GM23338 (cell line): ENCODE data around the gene DIP2B. TPM values are rescaled to one million over a fixed set of nuclear protein-coding genes. Genes with fewer than 3 reads are reported as not detected.
A peak's percentile ranks its signal among the peaks of the same experiment; 100 is the strongest.

Experiments used
- ATAC-seq: fragments of 200-7000 bp; cut with Tn5 transposase; 3 replicates; pipeline ENCODE4 v1.9.1; 2020
- DNase-seq: peaks from one replicate; pipeline ENCODE4 v3.0.0-alpha.2; 2015; ENCODE audit warnings: low spot score
- H2AFZ ChIP-seq: fragments of 200-600 bp; sonication (generic); 2 replicates; pipeline ENCODE4 v1.8.0; 2016; ENCODE audit warnings: antibody characterized with exemption, mild to moderate bottlenecking, moderate library complexity
- H3F3A ChIP-seq: fragments of 200-600 bp; sonication (generic); replicated peaks from 2 replicates; pipeline ENCODE4 v1.8.0; 2017; ENCODE audit warnings: antibody characterized with exemption, mixed run types, low read depth
- H3K27ac ChIP-seq: fragments of 200-600 bp; sonication (generic); 2 replicates; pipeline ENCODE4 v1.6.1; 2016; ENCODE audit warnings: low read depth
- H3K27me3 ChIP-seq: fragments of 200-600 bp; sonication (generic); 2 replicates; pipeline ENCODE4 v1.8.0; 2016; ENCODE audit warnings: mild to moderate bottlenecking, mixed run types, moderate library complexity; ENCODE audit not compliant: insufficient read depth
- H3K36me3 ChIP-seq: fragments of 200-600 bp; sonication (generic); 2 replicates; pipeline ENCODE4 v1.8.0; 2016; ENCODE audit warnings: mild to moderate bottlenecking; ENCODE audit not compliant: insufficient read depth
- H3K4me1 ChIP-seq: fragments of 200-600 bp; sonication (generic); 2 replicates; pipeline ENCODE4 v1.8.0; 2016; ENCODE audit warnings: mild to moderate bottlenecking, moderate library complexity; ENCODE audit not compliant: insufficient read depth
- H3K4me2 ChIP-seq: fragments of 200-600 bp; sonication (generic); 2 replicates; pipeline ENCODE4 v1.7.1; 2017; ENCODE audit warnings: mixed run types
- H3K4me3 ChIP-seq: fragments of 200-600 bp; sonication (generic); 2 replicates; pipeline ENCODE4 v1.6.1; 2016; ENCODE audit warnings: mixed run types
- H3K79me2 ChIP-seq: fragments of 200-600 bp; sonication (generic); replicated peaks from 2 replicates; pipeline ENCODE4 v1.8.0; 2017; ENCODE audit warnings: mild to moderate bottlenecking; ENCODE audit not compliant: insufficient read depth
- H3K9me2 ChIP-seq: fragments of 200-600 bp; sonication (generic); 2 replicates; pipeline ENCODE4 v1.8.0; 2017; ENCODE audit not compliant: insufficient read depth
- H4K20me1 ChIP-seq: fragments of 200-600 bp; sonication (generic); replicated peaks from 2 replicates; pipeline ENCODE4 v1.8.0; 2017; ENCODE audit warnings: mild to moderate bottlenecking; ENCODE audit not compliant: insufficient read depth
- H3K27ac Mint-ChIP-seq: 2 replicates; pipeline ENCODE4 v1.8.0; 2020; ENCODE audit warnings: inconsistent platforms, mild to moderate bottlenecking, moderate library complexity, mixed read lengths
- H3K27me3 Mint-ChIP-seq: 3 replicates; pipeline ENCODE4 v1.8.0; 2022; ENCODE audit warnings: low read depth, mild to moderate bottlenecking, moderate library complexity, mixed read lengths, inconsistent platforms; ENCODE audit not compliant: insufficient read depth, poor library complexity
- H3K36me3 Mint-ChIP-seq: 3 replicates; pipeline ENCODE4 v1.8.0; 2021; ENCODE audit warnings: low read depth, mild to moderate bottlenecking, inconsistent platforms, moderate library complexity, mixed read lengths
- H3K4me1 Mint-ChIP-seq: 3 replicates; pipeline ENCODE4 v1.8.0; 2020; ENCODE audit warnings: mild to moderate bottlenecking, inconsistent platforms, mixed read lengths
- H3K4me3 Mint-ChIP-seq: 3 replicates; pipeline ENCODE4 v1.8.0; 2021; ENCODE audit warnings: moderate library complexity, mild to moderate bottlenecking, inconsistent platforms, mixed read lengths
- H3K9me3 Mint-ChIP-seq: 3 replicates; pipeline ENCODE4 v1.8.0; 2020; ENCODE audit warnings: moderate library complexity, mild to moderate bottlenecking, inconsistent platforms, mixed read lengths
- CTCF ChIP-seq, 2 experiments: fragments of 200-600 bp in 1 of 2; sonication (generic) in 1 of 2; conservative IDR thresholded peaks; 2 replicates each; pipeline versions ENCODE4 v1.5.1 to v1.6.1; 2016 to 2017; ENCODE audit warnings: antibody characterized with exemption in 2 of 2, low read depth in 2 of 2, mild to moderate bottlenecking in 2 of 2, moderate library complexity in 1 of 2
- EZH2phosphoT487 ChIP-seq: fragments of 200-600 bp; sonication (generic); IDR thresholded peaks from one replicate; pipeline ENCODE4 v1.8.1; 2018; ENCODE audit warnings: antibody characterized with exemption; ENCODE audit not compliant: unreplicated experiment
- NANOG ChIP-seq: IDR thresholded peaks from 2 replicates; pipeline ENCODE4 v1.6.1; 2016; ENCODE audit warnings: antibody characterized with exemption, borderline replicate concordance
- REST ChIP-seq: IDR thresholded peaks from one replicate; pipeline ENCODE4 v1.6.1; 2018; ENCODE audit warnings: antibody characterized with exemption; ENCODE audit not compliant: unreplicated experiment
- STAT1 ChIP-seq: IDR thresholded peaks from one replicate; pipeline ENCODE4 v1.6.1; 2016; ENCODE audit warnings: antibody characterized with exemption; ENCODE audit not compliant: unreplicated experiment
- ZNF114 ChIP-seq: fragments of 250-450 bp; sonication (Bioruptor Pico); IDR thresholded peaks from 2 replicates; pipeline ENCODE4 v1.5.0; 2020; ENCODE audit warnings: mild to moderate bottlenecking, moderate library complexity
- ZNF462 ChIP-seq: fragments of 250-450 bp; sonication (Bioruptor Pico); IDR thresholded peaks from 2 replicates; pipeline ENCODE4 v1.5.0; 2020; ENCODE audit warnings: mild to moderate bottlenecking, moderate library complexity
- polyA plus RNA-seq: library from polyadenylated mRNA; unstranded; fragments of >200 nt; fragmentation: Nextera tagmentation; extraction: Ambion mirVana; gene quantifications from 2 replicates; pipeline ENCODE4 v1.2.1, GENCODE V29; 2016
- total RNA-seq: library from RNA; depleted of rRNA; stranded (reverse); fragments of >200 nt; shearing (Covaris generic); gene quantifications from 2 replicates; pipeline ENCODE4 v1.2.3, GENCODE V29; 2014

The DIP2B gene
- total and polyA plus RNA-seq, 2 experiments from 2014 or later = 8.0 to 36.4 TPM

GRCh38 chr12:50527359-50527726 is 22.6 kb downstream of the DIP2B start (continued):
- no peak for TF ChIP-seq CTCF (conservative IDR thresholded peaks at IDR 0.05; ENCODE audit: low read depth in 2 of 2)
- no peak for TF ChIP-seq NANOG
- no peak for TF ChIP-seq STAT1
- no peak for TF ChIP-seq ZNF114 (CRISPR knock-in tag)
- TF ChIP-seq ZNF462 = no peak

- no peaks in the 10 kb centered on the region for H3K27me3 ChIP-seq
- H3K4me3 ChIP-seq = no peak overlapping the region
- Mint-ChIP-seq H3K9me3 (no peaks in the 10 kb centered on the region), H3K4me3 (no peak overlapping the region), H3K27ac (peak overlapping the region; percentile 3; the same call in 1 of the 2 replicates), H3K36me3 (peaks cover 3% of the 10 kb centered on the region; the same call in 1 of the 3 replicates), H3K27me3 (no peaks in the 10 kb centered on the region), H3K4me1 (peaks cover 20% of the 10 kb centered on the region)
- no peak overlapping the region for H3K27ac ChIP-seq
- peaks cover 71% of the 10 kb centered on the region for H3K79me2 ChIP-seq
- H3K4me1 ChIP-seq = peaks cover 40% of the 10 kb centered on the region
- no peak for ATAC-seq
- no peaks in the 10 kb centered on the region for H3K36me3 ChIP-seq
- H3F3A ChIP-seq = 0 out of 2 replicates have a peak, but pooled peaks cover 4% of the 10 kb centered on the region
- no peak for DNase-seq
- no peaks in the 10 kb centered on the region for H3K9me2 ChIP-seq
- H3K4me2 ChIP-seq = no peak overlapping the region
- H2AFZ ChIP-seq = no peak overlapping the region
- peaks cover 12% of the 10 kb centered on the region; the same call in 1 of the 2 replicates for H4K20me1 ChIP-seq
- no peak for TF ChIP-seq CTCF (conservative IDR thresholded peaks at IDR 0.05; ENCODE audit: low read depth in 2 of 2)
- TF ChIP-seq NANOG = no peak
- TF ChIP-seq STAT1 = no peak
- no peak for TF ChIP-seq EZH2phosphoT487
- TF ChIP-seq ZNF114 (CRISPR knock-in tag) = no peak
- TF ChIP-seq REST = no peak
Observed at GRCh38 chr12:50528800-50529199, 24.0 kb downstream of the DIP2B start.
